AG10803 (cell line): ENCODE measurements around the gene CAV2.

Source experiments
- DNase-seq: peaks from one replicate; pipeline ENCODE4 v3.0.0; 2010; ENCODE audit warnings: low read depth
- H3K4me3 ChIP-seq: 2 replicates; pipeline ENCODE4 v1.5.1; 2011; ENCODE audit warnings: mild to moderate bottlenecking, low read length, control low read depth
- CTCF ChIP-seq: conservative IDR thresholded peaks from 2 replicates; pipeline ENCODE4 v1.5.1; 2011; ENCODE audit warnings: mild to moderate bottlenecking, low read length, control low read depth, inconsistent platforms

Gene CAV2

GRCh38 chr7:116521046-116521664 is 21.6 kb downstream of the CAV2 start:
- no peak for DNase-seq
- no peak for TF ChIP-seq CTCF
- no peak overlapping the region for H3K4me3 ChIP-seq

GRCh38 chr7:116522247-116522646 is 22.7 kb downstream of the CAV2 start:
- peak; percentile 83 for DNase-seq
- H3K4me3 ChIP-seq = no peak overlapping the region
- TF ChIP-seq CTCF = no peak; the same call in 1 of the 2 replicates

- TF ChIP-seq CTCF = no peak
- peak overlapping the region; percentile 95 for H3K4me3 ChIP-seq
- DNase-seq = no peak
Observed at GRCh38 chr7:116524221-116524608, 24.7 kb downstream of the CAV2 start.

GRCh38 chr7:116524609-116525297 is 25.2 kb downstream of the CAV2 start, which contains the start of gene CAV1:
Gene CAV1 (plus strand): TSS chr7:116525036. CDS start chr7:116525063, 27 bp downstream.
- peak; percentile 94 for DNase-seq
- peak; percentile 38 for TF ChIP-seq CTCF
- peak within 1 kb of the TSS; percentile 95 for H3K4me3 ChIP-seq

- H3K4me3 ChIP-seq = peak overlapping the region; percentile 95
- DNase-seq = no peak
- TF ChIP-seq CTCF = 0 out of 2 replicates have a peak, but pooled peaks have one; percentile 6
Observed at GRCh38 chr7:116525298-116525912, 25.9 kb downstream of the CAV2 start.

GRCh38 chr7:116525913-116526861 is 26.6 kb downstream of the CAV2 start:
- peak; percentile 89 for DNase-seq
- peak; percentile 45 for TF ChIP-seq CTCF
- H3K4me3 ChIP-seq = peak overlapping the region; percentile 95
